Left lobe of liver (tissue), 2 donors: Measurements from ENCODE around the gene NEFH. TPM values are rescaled to one million over a fixed set of nuclear protein-coding genes. Genes with fewer than 3 reads are reported as not detected.
A peak's percentile ranks its signal among the peaks of the same experiment; 100 is the strongest.

Experiments used
- ATAC-seq: fragments of 200-7000 bp; cut with Tn5 transposase; one replicate; pipeline ENCODE4 v1.9.1; 2020; ENCODE audit warnings: mild to moderate bottlenecking, moderate library complexity
- DNase-seq: peaks from one replicate; pipeline ENCODE4 v3.0.0-alpha.2; 2020; ENCODE audit warnings: low spot score
- total RNA-seq: library from RNA; stranded (reverse); gene quantifications from one replicate; pipeline ENCODE4 v1.2.1, GENCODE V29; 2021
- donor health status: DM: no; HTN: no; CAD: no; lungs with moderate emphysema.
- donor health status: DM: no; HTN: yes; CAD: no.

Gene NEFH
- total RNA-seq, 1 donor from 2014 or later = 0.15 TPM

- DNase-seq = no peak
- no peak for ATAC-seq
Observed at GRCh38 chr22:29493636-29494035, 13.6 kb downstream of the NEFH start.

DNA sequence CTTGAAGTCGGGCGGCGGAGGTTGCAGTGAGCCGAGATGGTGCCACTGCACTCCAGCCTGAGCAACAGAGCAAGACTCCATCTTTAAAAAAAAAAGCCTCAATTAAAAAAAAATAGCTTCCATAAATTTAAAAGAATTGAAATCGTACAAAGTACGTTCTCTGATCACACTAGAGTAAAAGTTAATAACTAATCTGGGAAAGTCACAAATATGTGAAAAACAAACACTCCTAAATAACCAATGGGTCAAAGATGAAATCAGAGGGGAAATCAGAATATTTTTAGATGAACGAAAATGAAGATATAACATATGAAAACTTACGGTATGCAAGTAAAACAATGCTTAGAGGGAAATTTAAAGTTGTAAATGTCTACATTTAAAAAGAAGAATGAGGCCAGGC, 19.8 kb downstream of the NEFH start:
- no peak for DNase-seq
- peak; percentile 54 for ATAC-seq

DNA sequence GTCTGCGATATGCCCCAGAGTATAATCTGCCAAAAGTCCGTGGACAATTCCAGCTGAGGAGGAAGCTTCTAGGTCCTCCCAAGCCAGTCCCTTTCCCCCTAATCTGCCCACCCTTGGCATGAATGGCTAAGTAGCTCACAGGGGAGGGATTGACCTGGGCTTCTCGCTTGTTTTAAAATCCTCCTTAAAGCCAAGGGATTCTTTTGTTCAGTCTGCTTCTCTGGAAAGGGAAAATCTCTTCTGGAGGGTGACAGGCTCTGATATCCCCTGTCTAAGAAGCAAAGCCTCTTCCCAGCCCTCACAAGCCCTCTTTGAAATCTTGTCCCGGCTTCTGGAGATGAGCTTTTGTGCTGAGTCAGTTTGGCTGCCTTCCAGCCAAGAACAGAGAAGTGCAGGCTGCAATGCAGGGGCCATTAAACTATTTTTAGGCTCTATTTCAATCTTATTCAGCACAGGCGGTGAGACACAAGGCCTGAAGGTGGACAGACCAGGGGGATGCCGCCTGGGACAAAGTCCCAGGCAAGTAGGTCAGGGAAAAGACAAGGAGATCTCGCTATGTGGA, 23.9 kb downstream of the NEFH start:
- DNase-seq (peak; percentile 55), ATAC-seq (peak; percentile 60)

GRCh38 chr22:29509298-29509697, 29.3 kb downstream of the NEFH start:
- no peak for DNase-seq
- ATAC-seq = no peak

- no peak for DNase-seq
- no peak for ATAC-seq
Observed at GRCh38 chr22:29509815-29510214, 29.8 kb downstream of the NEFH start.

DNA sequence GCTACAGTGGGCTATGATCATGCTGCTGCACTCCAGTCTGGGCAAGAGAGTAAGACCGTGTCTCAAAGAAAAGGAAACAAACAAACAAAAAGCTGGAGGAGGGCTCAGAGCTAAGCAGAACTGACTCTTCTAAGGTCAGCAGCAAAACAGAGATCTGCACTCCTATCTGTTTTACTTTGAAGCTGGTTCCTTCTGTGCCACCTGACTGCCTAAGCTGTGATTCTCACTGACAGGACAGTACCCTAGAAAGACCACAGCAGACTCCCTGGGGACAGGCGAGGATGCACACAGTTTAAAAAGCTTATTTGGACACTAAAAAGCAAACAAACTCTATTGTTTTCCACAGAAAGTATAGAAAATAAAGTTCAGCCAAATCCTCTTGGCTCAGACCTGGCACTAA, 30.5 kb downstream of the NEFH start:
- no peak for DNase-seq
- no peak for ATAC-seq

DNA sequence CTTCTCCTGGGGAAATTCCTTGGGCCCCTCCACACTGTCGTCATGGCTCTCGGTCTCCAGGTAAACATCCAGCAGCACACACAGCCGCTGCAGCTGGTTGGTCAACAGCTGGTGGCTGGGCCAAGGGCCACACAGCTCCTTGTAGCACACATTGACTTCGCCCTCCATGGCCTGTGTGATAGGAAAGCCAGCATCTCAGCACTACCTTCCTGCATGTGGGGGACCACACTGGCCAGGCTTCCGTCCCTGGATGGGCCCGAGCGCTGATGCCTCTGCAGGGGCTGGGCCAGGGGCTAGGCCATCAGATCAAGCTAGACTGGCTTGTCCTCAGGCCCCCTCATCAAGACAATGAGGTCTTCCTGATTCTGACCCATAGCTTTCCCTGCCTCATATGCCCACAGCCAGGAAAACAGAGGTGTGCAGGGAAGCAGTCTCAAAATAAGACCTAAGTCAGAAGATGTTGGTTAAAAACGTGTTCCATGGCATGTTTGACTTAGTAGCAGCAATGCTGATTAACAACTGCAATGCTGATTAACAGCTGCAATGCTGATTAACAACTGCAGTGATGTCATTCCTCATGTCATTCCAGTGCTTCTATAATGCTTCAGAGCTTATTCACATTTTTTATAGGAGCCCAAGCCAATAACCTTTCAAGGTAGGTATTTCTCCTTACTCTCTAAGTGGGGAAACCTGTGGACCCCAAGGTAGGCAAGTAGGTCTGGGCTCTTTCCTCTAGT, 31.3 kb downstream of the NEFH start:
- ATAC-seq (no peak), DNase-seq (no peak)

DNA sequence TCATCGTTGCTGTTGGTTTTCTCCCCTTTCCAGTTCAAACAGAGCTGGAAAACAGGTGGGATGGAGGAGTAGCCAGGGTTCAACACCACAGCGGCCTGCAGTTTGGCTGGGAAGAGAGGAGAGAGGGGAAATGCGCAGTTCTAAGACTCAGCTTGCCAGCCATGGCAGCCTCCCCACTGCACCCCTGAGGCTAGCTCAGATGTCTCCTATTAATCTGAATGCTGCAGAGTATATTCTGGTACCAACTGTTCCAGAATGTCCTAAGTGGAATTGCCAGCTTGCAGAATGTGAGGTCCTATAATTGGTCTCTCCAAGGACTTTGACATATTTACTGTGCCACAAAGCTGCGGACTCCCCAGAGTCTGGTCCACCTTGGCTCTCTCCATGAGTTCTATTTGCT, 32.0 kb downstream of the NEFH start:
- DNase-seq = no peak
- ATAC-seq = no peak

GRCh38 chr22:29517215-29517908, 37.3 kb downstream of the NEFH start:
- ATAC-seq = peak; percentile 92
- DNase-seq = peak; percentile 80

- ATAC-seq = no peak
- no peak for DNase-seq
Observed at GRCh38 chr22:29518427-29518826, 38.4 kb downstream of the NEFH start.

DNA sequence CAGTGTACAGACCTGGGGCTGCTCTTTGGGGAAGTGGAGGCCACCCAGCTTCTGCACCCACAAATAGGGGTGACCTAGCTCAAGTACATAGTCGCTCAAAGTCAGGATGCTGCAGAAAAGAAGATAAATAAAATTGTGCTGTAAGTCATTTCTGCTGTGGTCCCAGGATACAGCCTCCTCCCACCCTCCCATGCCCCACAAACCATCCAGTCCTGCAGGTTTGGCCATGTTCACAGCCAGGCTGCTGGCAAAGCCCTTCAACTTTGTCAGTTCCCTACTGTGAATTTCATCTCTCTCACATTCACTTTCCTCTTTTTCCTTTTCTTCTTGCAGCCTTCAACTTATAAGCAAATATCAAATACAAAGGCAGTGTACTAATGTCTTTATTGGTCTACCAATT, 40.0 kb downstream of the NEFH start:
- no peak for ATAC-seq

GRCh38 chr22:29520851-29521250, 40.8 kb downstream of the NEFH start:
- no peak for ATAC-seq
- no peak for DNase-seq

More for the DNA sequence above, 40.0 kb downstream of the NEFH start:
- DNase-seq = no peak

DNA sequence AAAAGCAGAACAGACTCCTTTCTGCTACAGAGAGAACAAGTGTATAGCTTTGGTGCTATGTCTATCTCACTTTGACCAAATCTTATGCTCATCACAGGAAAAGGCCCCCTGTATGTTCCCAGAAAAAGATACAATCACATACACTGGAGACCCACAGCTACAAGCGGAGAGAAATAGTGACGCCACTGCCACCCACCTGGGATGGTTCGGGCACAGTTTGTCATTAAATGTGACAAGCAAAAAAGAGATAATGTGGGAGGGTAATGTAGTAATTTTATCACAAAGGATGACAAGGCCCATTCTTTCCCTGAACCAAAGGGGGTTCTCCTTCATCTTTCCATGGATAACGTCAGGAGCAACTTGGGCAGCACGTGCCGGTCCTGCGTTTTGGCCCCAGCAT, 41.5 kb downstream of the NEFH start:
- ATAC-seq (no peak), DNase-seq (no peak)

DNA sequence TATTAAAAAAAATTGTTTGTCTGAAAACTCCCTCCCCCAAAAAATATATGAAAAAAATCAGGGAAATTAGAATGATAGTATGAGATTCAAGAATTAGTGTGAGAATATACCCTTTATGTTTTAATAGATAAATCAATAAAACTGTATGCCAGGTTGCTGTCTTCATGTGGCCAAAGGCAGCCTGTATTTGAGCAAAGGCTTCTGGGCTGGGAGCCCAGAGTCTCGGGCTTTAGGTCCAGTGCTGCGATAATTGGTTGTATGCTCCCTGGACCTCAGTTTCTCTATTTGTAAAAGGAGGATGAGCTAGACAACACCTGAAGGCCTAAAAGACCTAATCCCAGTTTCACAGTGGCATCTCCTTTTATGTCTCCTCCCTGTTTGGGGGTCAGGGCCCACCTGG, 43.7 kb downstream of the NEFH start:
- ATAC-seq (peak; percentile 69), DNase-seq (no peak)

- ATAC-seq = peak; percentile 88
- peak; percentile 58 for DNase-seq
Observed at GRCh38 chr22:29524442-29525191, 44.6 kb downstream of the NEFH start.

- ATAC-seq (no peak), DNase-seq (no peak)
Observed at GRCh38 chr22:29528144-29528543, 48.1 kb downstream of the NEFH start.

DNA sequence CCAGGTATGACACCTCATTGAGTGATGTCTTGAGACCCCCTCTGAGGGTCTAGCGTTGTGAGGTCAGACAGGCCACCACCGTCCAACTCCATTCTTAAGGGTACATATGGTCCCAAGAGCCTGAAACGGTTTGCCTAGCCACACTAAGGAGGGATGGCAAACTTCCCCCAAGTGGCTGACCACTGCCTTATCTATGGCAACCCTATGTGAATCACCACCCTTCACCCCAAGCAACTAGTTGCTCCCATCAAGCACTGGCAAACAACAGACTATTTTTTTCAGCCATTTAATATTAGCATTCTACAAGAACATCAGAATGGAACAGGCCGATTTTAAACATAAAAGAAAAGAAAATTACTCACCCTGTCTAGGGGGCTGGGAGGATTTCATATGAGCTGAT, 50.7 kb downstream of the NEFH start:
- ATAC-seq (no peak), DNase-seq (no peak)

GRCh38 chr22:29531419-29531818, 51.4 kb downstream of the NEFH start:
- ATAC-seq (peak; percentile 13), DNase-seq (no peak)

DNA sequence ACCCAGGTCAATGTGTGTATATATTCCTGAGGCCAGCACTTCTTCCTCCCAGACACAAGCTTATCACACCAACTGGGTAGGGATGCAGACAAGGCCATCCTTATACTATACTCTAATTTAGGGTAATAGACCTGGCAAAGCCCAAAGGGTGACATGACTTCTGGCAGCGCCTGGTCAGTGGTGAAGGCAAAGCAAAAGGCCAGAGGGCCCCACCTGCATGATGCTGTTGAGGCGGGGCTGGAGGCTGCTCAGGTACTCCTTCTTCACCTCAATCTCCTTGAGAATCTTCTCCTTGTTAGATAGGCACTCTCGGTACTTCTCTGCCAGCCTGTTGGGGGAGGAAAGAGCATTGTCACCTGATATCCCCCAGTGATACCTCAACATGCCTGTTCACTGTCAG, 56.4 kb downstream of the NEFH start:
- no peak for DNase-seq
- ATAC-seq = no peak

DNA sequence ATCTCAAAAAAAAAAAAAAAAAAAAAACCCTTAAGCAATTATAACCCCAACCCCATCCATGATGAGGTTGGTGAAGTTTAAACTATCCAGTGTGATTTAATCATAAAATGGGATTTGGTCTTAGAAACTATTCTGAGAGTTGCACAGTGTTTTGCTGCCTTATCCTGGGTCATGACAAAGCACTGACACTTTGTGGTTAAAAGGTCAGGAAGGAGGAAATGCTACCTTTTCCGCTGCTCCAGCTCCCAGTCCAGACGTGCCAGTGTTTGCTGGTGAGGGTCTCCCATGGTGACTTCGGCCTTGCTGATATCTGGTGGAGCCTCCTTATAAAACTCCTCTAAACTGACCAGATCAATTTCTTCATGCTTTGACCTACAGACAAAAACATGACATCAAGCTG, 59.1 kb downstream of the NEFH start:
- DNase-seq (no peak), ATAC-seq (no peak)
